OCI-LY7 (cell line): ENCODE results near the gene ZNF326. TPM values are rescaled to one million over a fixed set of nuclear protein-coding genes. Genes with fewer than 3 reads are reported as not detected.

Source experiments
- BruUV-seq: library from RNA; stranded (reverse); fragments of 400-500 nt; replicated peaks from 2 replicates; lab custom pipeline; 2021; lab: Mats Ljungman, UMichigan
- CTCF ChIA-PET: fragments of 300-600 bp; sonication (Branson Sonifier 250); formaldehyde crosslinking; loops from one replicate; lab custom pipeline; 2022; ENCODE audit warnings: antibody characterized with exemption; ENCODE audit not compliant: unreplicated experiment; lab: Charles Lee
- POLR2A ChIA-PET: fragments of 300-600 bp; sonication (Branson Sonifier 250); formaldehyde crosslinking; loops from one replicate; lab custom pipeline; 2022; ENCODE audit warnings: antibody characterized with exemption; lab: Charles Lee
- DNase-seq: peaks from one replicate; pipeline ENCODE4 v3.0.0-alpha.2; 2015; ENCODE audit warnings: low spot score
- H2AFZ ChIP-seq: fragments of 200-600 bp; sonication (generic), shearing (Covaris generic); 2 replicates; pipeline ENCODE4 v1.6.1; 2014; ENCODE audit warnings: mild to moderate bottlenecking, antibody characterized with exemption, low read length, moderate library complexity
- H3K27ac ChIP-seq: fragments of 200-600 bp; sonication (generic); 2 replicates; pipeline ENCODE4 v1.5.1; 2014; ENCODE audit warnings: mixed run types, low read depth, mild to moderate bottlenecking, moderate library complexity, low read length, inconsistent platforms; ENCODE audit not compliant: poor library complexity, severe bottlenecking
- H3K36me3 ChIP-seq: fragments of 200-600 bp; sonication (generic); 2 replicates; pipeline ENCODE4 v1.6.1; 2014; ENCODE audit warnings: mild to moderate bottlenecking, antibody characterized with exemption, low read length, moderate library complexity, mixed read lengths; ENCODE audit not compliant: insufficient read depth
- H3K4me1 ChIP-seq: fragments of 200-600 bp; sonication (generic); 2 replicates; pipeline ENCODE4 v1.5.1; 2014; ENCODE audit warnings: mild to moderate bottlenecking, low read length; ENCODE audit not compliant: insufficient read depth, poor library complexity, severe bottlenecking
- H3K4me2 ChIP-seq: fragments of 200-600 bp; sonication (generic); 2 replicates; pipeline ENCODE4 v1.6.1; 2014; ENCODE audit warnings: mild to moderate bottlenecking, low read length
- H3K4me3 ChIP-seq: fragments of 200-600 bp; sonication (generic); 2 replicates; pipeline ENCODE4 v1.5.1; 2014; ENCODE audit warnings: mild to moderate bottlenecking, low read depth, low read length; ENCODE audit not compliant: poor library complexity, severe bottlenecking
- H3K79me2 ChIP-seq: fragments of 200-600 bp; sonication (generic); 2 replicates; pipeline ENCODE4 v1.6.1; 2016; ENCODE audit warnings: low read depth, mild to moderate bottlenecking, low read length, moderate library complexity, mixed read lengths; ENCODE audit not compliant: insufficient read depth
- H3K9me2 ChIP-seq: fragments of 200-600 bp; sonication (generic); 2 replicates; pipeline ENCODE4 v1.6.1; 2016; ENCODE audit warnings: mild to moderate bottlenecking, low read length, mixed read lengths; ENCODE audit not compliant: insufficient read depth
- H3K9me3 ChIP-seq: fragments of 200-600 bp; sonication (generic); 2 replicates; pipeline ENCODE4 v1.6.1; 2014; ENCODE audit warnings: mild to moderate bottlenecking, mixed run types, low read length, mixed read lengths
- H4K20me1 ChIP-seq: fragments of 200-600 bp; sonication (generic); 2 replicates; pipeline ENCODE4 v1.6.1; 2014; ENCODE audit warnings: mild to moderate bottlenecking, antibody characterized with exemption, low read length, moderate library complexity, mixed read lengths; ENCODE audit not compliant: insufficient read depth
- EZH2phosphoT487 ChIP-seq: fragments of 200-600 bp; sonication (generic); IDR thresholded peaks from 2 replicates; pipeline ENCODE4 v1.6.1; 2018; ENCODE audit warnings: low read depth, borderline replicate concordance, mild to moderate bottlenecking, mixed run types, antibody characterized with exemption, low read length, moderate library complexity, mixed read lengths
- intact Hi-C: fragments of 100-400 bp; cut with micrococcal nuclease; formaldehyde crosslinking; loops from one replicate; pipeline ENCODE4 v1.10.0; 2022; ENCODE audit not compliant: unreplicated experiment
- total RNA-seq, 2 experiments: library from RNA; depleted of rRNA in 1 of 2; stranded (reverse); fragments of >200 nt in 1 of 2; shearing (Covaris generic) in 1 of 2; gene quantifications; 2 replicates each; pipeline ENCODE4 v1.2.3, GENCODE V29; 2014 to 2022
- TF ChIP-seq, protein P1 (sequence below): fragments of 200-600 bp; sonication (generic); conservative IDR thresholded peaks from 2 replicates; pipeline ENCODE4 v1.5.1; 2014; ENCODE audit warnings: mild to moderate bottlenecking, antibody characterized with exemption, low read length, moderate library complexity, mixed read lengths

The ZNF326 gene
- total RNA-seq, 2 experiments from 2014 or later: 11.5 to 43.5 TPM

DNA sequence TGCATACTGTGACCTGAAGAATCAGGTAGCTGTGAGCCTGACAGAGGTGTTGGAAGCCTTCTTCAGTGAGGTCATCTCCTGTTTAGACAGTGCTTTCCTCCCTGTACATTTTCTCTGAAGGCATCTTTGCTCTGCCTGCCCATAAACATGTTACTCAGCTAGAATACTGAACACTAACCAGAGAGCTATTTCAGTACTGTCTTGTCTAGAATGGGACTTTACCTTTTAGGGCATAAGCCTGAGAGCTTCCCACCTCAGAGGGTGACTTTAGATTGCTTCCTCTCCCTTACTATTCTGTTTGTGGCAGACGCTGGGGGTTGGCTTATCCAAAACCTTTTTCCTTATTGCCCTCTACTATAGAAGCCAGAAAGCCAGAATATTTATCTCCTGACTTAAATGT lies 23.3 kb upstream of the ZNF326 start:
- CTCF ChIA-PET: no interaction called here
- POLR2A ChIA-PET: interaction anchor here (0.8 to 1.2 kb wide), 2 partner anchors 85 to 113 kb away, joined by 3 to 4 read pairs; no protein-coding TSS in a partner anchor
- H3K9me3 ChIP-seq: no peaks in the 10 kb centered on the region

DNA sequence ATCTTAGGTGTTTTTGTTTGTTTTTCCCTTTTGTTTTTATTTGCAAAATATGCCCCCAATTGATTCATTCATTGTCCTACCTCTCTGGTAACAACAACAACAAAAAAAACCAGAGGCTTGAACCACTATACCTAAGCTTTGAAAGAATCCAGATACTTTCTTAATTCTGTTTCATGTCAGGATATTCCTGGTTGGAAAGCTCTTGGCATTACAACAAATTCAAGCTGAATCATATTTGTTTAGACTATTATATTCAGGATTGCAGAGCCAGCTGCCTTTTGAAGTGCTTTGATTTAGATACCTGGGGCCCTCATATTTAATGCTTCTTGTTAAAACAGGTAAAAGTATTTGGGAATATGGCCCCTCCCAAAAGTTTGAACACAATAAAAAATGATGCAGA lies 22.9 kb upstream of the ZNF326 start:
- no peak overlapping the region for H3K4me3 ChIP-seq
- BruUV-seq: no TSS peak
- H3K9me2 ChIP-seq: no peaks in the 10 kb centered on the region
- no peak for DNase-seq
- intact Hi-C loops: no loop called here
- no peak for TF ChIP-seq EZH2phosphoT487
- TF ChIP-seq, protein P1, sequence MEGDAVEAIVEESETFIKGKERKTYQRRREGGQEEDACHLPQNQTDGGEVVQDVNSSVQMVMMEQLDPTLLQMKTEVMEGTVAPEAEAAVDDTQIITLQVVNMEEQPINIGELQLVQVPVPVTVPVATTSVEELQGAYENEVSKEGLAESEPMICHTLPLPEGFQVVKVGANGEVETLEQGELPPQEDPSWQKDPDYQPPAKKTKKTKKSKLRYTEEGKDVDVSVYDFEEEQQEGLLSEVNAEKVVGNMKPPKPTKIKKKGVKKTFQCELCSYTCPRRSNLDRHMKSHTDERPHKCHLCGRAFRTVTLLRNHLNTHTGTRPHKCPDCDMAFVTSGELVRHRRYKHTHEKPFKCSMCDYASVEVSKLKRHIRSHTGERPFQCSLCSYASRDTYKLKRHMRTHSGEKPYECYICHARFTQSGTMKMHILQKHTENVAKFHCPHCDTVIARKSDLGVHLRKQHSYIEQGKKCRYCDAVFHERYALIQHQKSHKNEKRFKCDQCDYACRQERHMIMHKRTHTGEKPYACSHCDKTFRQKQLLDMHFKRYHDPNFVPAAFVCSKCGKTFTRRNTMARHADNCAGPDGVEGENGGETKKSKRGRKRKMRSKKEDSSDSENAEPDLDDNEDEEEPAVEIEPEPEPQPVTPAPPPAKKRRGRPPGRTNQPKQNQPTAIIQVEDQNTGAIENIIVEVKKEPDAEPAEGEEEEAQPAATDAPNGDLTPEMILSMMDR: no peak
- CTCF ChIA-PET: no interaction called here
- H3K36me3 ChIP-seq: no peaks in the 10 kb centered on the region
- no peaks in the 10 kb centered on the region for H3K9me3 ChIP-seq
- POLR2A ChIA-PET: interaction anchor here (0.8 to 1.2 kb wide), 2 partner anchors 86 to 113 kb away, joined by 3 to 4 read pairs; no protein-coding TSS in a partner anchor
- no peak overlapping the region for H3K27ac ChIP-seq
- H3K79me2 ChIP-seq: no peaks in the 10 kb centered on the region
- H3K4me1 ChIP-seq: no peaks in the 10 kb centered on the region
- no peak overlapping the region for H3K4me2 ChIP-seq
- no peaks in the 10 kb centered on the region for H4K20me1 ChIP-seq
- no peak overlapping the region for H2AFZ ChIP-seq

More for the DNA sequence above, 23.3 kb upstream of the ZNF326 start:
- no peaks in the 10 kb centered on the region for H4K20me1 ChIP-seq
- no peak overlapping the region for H3K4me2 ChIP-seq
- no TSS peak for BruUV-seq
- H3K9me2 ChIP-seq: no peaks in the 10 kb centered on the region
- H3K79me2 ChIP-seq: no peaks in the 10 kb centered on the region
- DNase-seq: no peak
- no peak overlapping the region for H2AFZ ChIP-seq
- no peak overlapping the region for H3K4me3 ChIP-seq
- no peaks in the 10 kb centered on the region for H3K36me3 ChIP-seq
- TF ChIP-seq, protein P1: no peak
- TF ChIP-seq EZH2phosphoT487: no peak
- no peaks in the 10 kb centered on the region for H3K4me1 ChIP-seq
- intact Hi-C loops: no loop called here
- no peak overlapping the region for H3K27ac ChIP-seq

DNA sequence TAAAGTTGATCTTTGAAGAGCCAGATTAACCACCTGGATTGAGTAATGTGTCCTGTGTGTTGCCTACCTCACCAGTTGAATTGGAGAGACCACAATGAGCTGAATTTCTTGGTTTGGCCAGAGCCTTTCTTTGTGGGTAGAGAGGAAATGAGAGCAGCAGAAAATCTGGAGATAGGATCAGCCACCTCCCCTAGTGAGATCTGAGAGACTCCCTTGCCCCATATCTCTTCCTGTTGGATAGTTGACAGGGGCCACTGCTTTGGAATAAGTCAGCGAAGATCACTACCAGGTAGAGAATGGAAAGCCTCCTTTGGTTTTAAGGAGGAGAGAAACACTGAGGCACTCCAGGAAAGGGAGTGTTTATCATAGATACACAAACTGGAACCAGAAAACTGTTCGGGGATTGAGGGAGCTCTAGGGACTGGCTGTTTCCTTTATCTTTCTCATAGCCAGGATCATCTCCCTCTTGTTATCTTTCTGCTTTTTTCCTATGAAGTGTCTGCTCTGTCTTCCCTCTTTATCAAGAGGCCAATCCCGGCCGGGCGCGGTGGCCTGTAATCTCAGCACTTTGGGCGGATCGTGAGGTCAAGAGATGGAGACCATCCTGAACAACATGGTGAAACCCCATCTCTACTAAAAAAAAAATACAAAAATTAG lies 21.3 kb upstream of the ZNF326 start:
- no peaks in the 10 kb centered on the region for H4K20me1 ChIP-seq
- no peaks in the 10 kb centered on the region for H3K79me2 ChIP-seq
- H3K4me2 ChIP-seq: no peak overlapping the region
- no peak for DNase-seq
- H3K9me3 ChIP-seq: no peaks in the 10 kb centered on the region
- intact Hi-C loops: no loop called here
- H3K9me2 ChIP-seq: no peaks in the 10 kb centered on the region
- POLR2A ChIA-PET: no interaction called here
- H2AFZ ChIP-seq: no peak overlapping the region
- H3K27ac ChIP-seq: no peak overlapping the region
- no peak overlapping the region for H3K4me3 ChIP-seq
- CTCF ChIA-PET: no interaction called here
- TF ChIP-seq, protein P1: no peak
- no peak for TF ChIP-seq EZH2phosphoT487
- no peaks in the 10 kb centered on the region for H3K36me3 ChIP-seq
- BruUV-seq: no TSS peak
- H3K4me1 ChIP-seq: no peaks in the 10 kb centered on the region
